GM23338 (cell line): Measurements from ENCODE around the gene CADPS. TPM values are rescaled to one million over a fixed set of nuclear protein-coding genes. Genes with fewer than 3 reads are reported as not detected.

Experiments
- ATAC-seq: fragments of 200-7000 bp; cut with Tn5 transposase; 3 replicates; pipeline ENCODE4 v1.9.1; 2020
- DNase-seq: peaks from one replicate; pipeline ENCODE4 v3.0.0-alpha.2; 2015; ENCODE audit warnings: low spot score
- H2AFZ ChIP-seq: fragments of 200-600 bp; sonication (generic); 2 replicates; pipeline ENCODE4 v1.8.0; 2016; ENCODE audit warnings: antibody characterized with exemption, mild to moderate bottlenecking, moderate library complexity
- H3F3A ChIP-seq: fragments of 200-600 bp; sonication (generic); replicated peaks from 2 replicates; pipeline ENCODE4 v1.8.0; 2017; ENCODE audit warnings: antibody characterized with exemption, mixed run types, low read depth
- H3K27ac ChIP-seq: fragments of 200-600 bp; sonication (generic); 2 replicates; pipeline ENCODE4 v1.6.1; 2016; ENCODE audit warnings: low read depth
- H3K27me3 ChIP-seq: fragments of 200-600 bp; sonication (generic); 2 replicates; pipeline ENCODE4 v1.8.0; 2016; ENCODE audit warnings: mild to moderate bottlenecking, mixed run types, moderate library complexity; ENCODE audit not compliant: insufficient read depth
- H3K36me3 ChIP-seq: fragments of 200-600 bp; sonication (generic); 2 replicates; pipeline ENCODE4 v1.8.0; 2016; ENCODE audit warnings: mild to moderate bottlenecking; ENCODE audit not compliant: insufficient read depth
- H3K4me1 ChIP-seq: fragments of 200-600 bp; sonication (generic); 2 replicates; pipeline ENCODE4 v1.8.0; 2016; ENCODE audit warnings: mild to moderate bottlenecking, moderate library complexity; ENCODE audit not compliant: insufficient read depth
- H3K4me2 ChIP-seq: fragments of 200-600 bp; sonication (generic); 2 replicates; pipeline ENCODE4 v1.7.1; 2017; ENCODE audit warnings: mixed run types
- H3K4me3 ChIP-seq: fragments of 200-600 bp; sonication (generic); 2 replicates; pipeline ENCODE4 v1.6.1; 2016; ENCODE audit warnings: mixed run types
- H3K79me2 ChIP-seq: fragments of 200-600 bp; sonication (generic); replicated peaks from 2 replicates; pipeline ENCODE4 v1.8.0; 2017; ENCODE audit warnings: mild to moderate bottlenecking; ENCODE audit not compliant: insufficient read depth
- H3K9me2 ChIP-seq: fragments of 200-600 bp; sonication (generic); 2 replicates; pipeline ENCODE4 v1.8.0; 2017; ENCODE audit not compliant: insufficient read depth
- H4K20me1 ChIP-seq: fragments of 200-600 bp; sonication (generic); replicated peaks from 2 replicates; pipeline ENCODE4 v1.8.0; 2017; ENCODE audit warnings: mild to moderate bottlenecking; ENCODE audit not compliant: insufficient read depth
- H3K27ac Mint-ChIP-seq: 2 replicates; pipeline ENCODE4 v1.8.0; 2020; ENCODE audit warnings: inconsistent platforms, mild to moderate bottlenecking, moderate library complexity, mixed read lengths
- H3K27me3 Mint-ChIP-seq: 3 replicates; pipeline ENCODE4 v1.8.0; 2022; ENCODE audit warnings: low read depth, mild to moderate bottlenecking, moderate library complexity, mixed read lengths, inconsistent platforms; ENCODE audit not compliant: insufficient read depth, poor library complexity
- H3K36me3 Mint-ChIP-seq: 3 replicates; pipeline ENCODE4 v1.8.0; 2021; ENCODE audit warnings: low read depth, mild to moderate bottlenecking, inconsistent platforms, moderate library complexity, mixed read lengths
- H3K4me1 Mint-ChIP-seq: 3 replicates; pipeline ENCODE4 v1.8.0; 2020; ENCODE audit warnings: mild to moderate bottlenecking, inconsistent platforms, mixed read lengths
- H3K4me3 Mint-ChIP-seq: 3 replicates; pipeline ENCODE4 v1.8.0; 2021; ENCODE audit warnings: moderate library complexity, mild to moderate bottlenecking, inconsistent platforms, mixed read lengths
- H3K9me3 Mint-ChIP-seq: 3 replicates; pipeline ENCODE4 v1.8.0; 2020; ENCODE audit warnings: moderate library complexity, mild to moderate bottlenecking, inconsistent platforms, mixed read lengths
- CREB1 ChIP-seq: fragments of 250-450 bp; sonication (Bioruptor Pico); IDR thresholded peaks from 2 replicates; pipeline ENCODE4 v1.5.0; 2020; ENCODE audit warnings: low read depth, mild to moderate bottlenecking, moderate library complexity
- EZH2 ChIP-seq: fragments of 200-600 bp; sonication (generic); IDR thresholded peaks from one replicate; pipeline ENCODE4 v1.8.0; 2017; ENCODE audit warnings: antibody characterized with exemption, mild to moderate bottlenecking, low read depth; ENCODE audit not compliant: unreplicated experiment
- EZH2phosphoT487 ChIP-seq: fragments of 200-600 bp; sonication (generic); IDR thresholded peaks from one replicate; pipeline ENCODE4 v1.8.1; 2018; ENCODE audit warnings: antibody characterized with exemption; ENCODE audit not compliant: unreplicated experiment
- JUNB ChIP-seq: IDR thresholded peaks from one replicate; pipeline ENCODE4 v1.6.1; 2016; ENCODE audit warnings: antibody characterized with exemption; ENCODE audit not compliant: unreplicated experiment
- POLR2AphosphoS5 ChIP-seq: IDR thresholded peaks from 2 replicates; pipeline ENCODE4 v1.6.1; 2016; ENCODE audit warnings: antibody characterized with exemption, low read depth
- STAT1 ChIP-seq: IDR thresholded peaks from one replicate; pipeline ENCODE4 v1.6.1; 2016; ENCODE audit warnings: antibody characterized with exemption; ENCODE audit not compliant: unreplicated experiment
- ZNF331 ChIP-seq: fragments of 250-450 bp; sonication (Bioruptor Pico); IDR thresholded peaks from 2 replicates; pipeline ENCODE4 v1.5.0; 2020; ENCODE audit warnings: low read depth, mild to moderate bottlenecking, moderate library complexity
- polyA plus RNA-seq: library from polyadenylated mRNA; unstranded; fragments of >200 nt; fragmentation: Nextera tagmentation; extraction: Ambion mirVana; gene quantifications from 2 replicates; pipeline ENCODE4 v1.2.1, GENCODE V29; 2016
- total RNA-seq: library from RNA; depleted of rRNA; stranded (reverse); fragments of >200 nt; shearing (Covaris generic); gene quantifications from 2 replicates; pipeline ENCODE4 v1.2.3, GENCODE V29; 2014
- TF ChIP-seq, protein P1 (sequence below), 2 experiments: fragments of 200-600 bp in 1 of 2; sonication (generic) in 1 of 2; conservative IDR thresholded peaks; 2 replicates each; pipeline versions ENCODE4 v1.5.1 to v1.6.1; 2016 to 2017; ENCODE audit warnings: antibody characterized with exemption in 2 of 2, low read depth in 2 of 2, mild to moderate bottlenecking in 2 of 2, moderate library complexity in 1 of 2
- TF ChIP-seq, protein P2 (sequence below): fragments of 250-450 bp; sonication (Bioruptor Pico); IDR thresholded peaks from 2 replicates; pipeline ENCODE4 v1.5.0; 2020; ENCODE audit warnings: mild to moderate bottlenecking, moderate library complexity
- TF ChIP-seq, protein P3 (sequence below): IDR thresholded peaks from one replicate; pipeline ENCODE4 v1.6.1; 2018; ENCODE audit warnings: antibody characterized with exemption; ENCODE audit not compliant: unreplicated experiment

CADPS gene
- total and polyA plus RNA-seq, 2 experiments from 2014 or later, result 14.7 to 22.0 TPM

DNA sequence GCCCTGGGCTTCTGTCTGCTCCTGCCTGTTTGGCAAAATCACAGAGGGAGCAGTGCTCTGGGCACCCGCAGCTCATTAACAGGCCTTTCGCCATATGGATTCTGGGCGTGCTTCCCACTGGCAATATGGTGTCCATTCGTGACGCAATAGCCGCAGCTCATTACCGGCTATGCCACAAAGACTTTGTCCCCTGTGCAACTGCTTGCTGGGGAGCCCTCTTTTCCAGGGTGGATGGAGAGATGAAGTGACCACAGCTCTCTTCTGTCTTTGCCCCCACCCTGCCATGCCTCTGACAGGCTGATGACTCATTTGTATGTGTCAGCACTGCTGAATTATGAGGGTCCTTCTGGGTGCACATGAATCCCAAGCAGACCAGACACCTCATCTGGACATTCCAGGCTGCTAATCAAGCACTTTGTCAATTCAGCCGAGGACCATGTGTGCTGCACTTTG, 287.6 kb downstream of the CADPS start:
- H2AFZ ChIP-seq, result no peak overlapping the region
- H3K27me3 ChIP-seq, result no peaks in the 10 kb centered on the region
- H3K4me1 ChIP-seq, result no peaks in the 10 kb centered on the region
- H3K79me2 ChIP-seq, result no peaks in the 10 kb centered on the region
- H3K4me3 Mint-ChIP-seq, result no peak overlapping the region
- no peaks in the 10 kb centered on the region for H3F3A ChIP-seq
- no peak for ATAC-seq
- H3K27ac ChIP-seq, result no peak overlapping the region
- no peaks in the 10 kb centered on the region for H3K36me3 Mint-ChIP-seq
- H4K20me1 ChIP-seq, result no peaks in the 10 kb centered on the region
- no peak overlapping the region for H3K27ac Mint-ChIP-seq
- H3K4me3 ChIP-seq, result no peak overlapping the region
- no peak for DNase-seq
- no peaks in the 10 kb centered on the region; the same call in 2 of the 3 replicates for H3K4me1 Mint-ChIP-seq
- H3K9me2 ChIP-seq, result no peaks in the 10 kb centered on the region; the same call in 1 of the 2 replicates
- H3K4me2 ChIP-seq, result no peak overlapping the region
- H3K36me3 ChIP-seq, result no peaks in the 10 kb centered on the region
- H3K9me3 Mint-ChIP-seq, result no peaks in the 10 kb centered on the region
- TF ChIP-seq ZNF331 (CRISPR knock-in tag), result no peak
- TF ChIP-seq EZH2phosphoT487, result no peak
- TF ChIP-seq, protein P1, sequence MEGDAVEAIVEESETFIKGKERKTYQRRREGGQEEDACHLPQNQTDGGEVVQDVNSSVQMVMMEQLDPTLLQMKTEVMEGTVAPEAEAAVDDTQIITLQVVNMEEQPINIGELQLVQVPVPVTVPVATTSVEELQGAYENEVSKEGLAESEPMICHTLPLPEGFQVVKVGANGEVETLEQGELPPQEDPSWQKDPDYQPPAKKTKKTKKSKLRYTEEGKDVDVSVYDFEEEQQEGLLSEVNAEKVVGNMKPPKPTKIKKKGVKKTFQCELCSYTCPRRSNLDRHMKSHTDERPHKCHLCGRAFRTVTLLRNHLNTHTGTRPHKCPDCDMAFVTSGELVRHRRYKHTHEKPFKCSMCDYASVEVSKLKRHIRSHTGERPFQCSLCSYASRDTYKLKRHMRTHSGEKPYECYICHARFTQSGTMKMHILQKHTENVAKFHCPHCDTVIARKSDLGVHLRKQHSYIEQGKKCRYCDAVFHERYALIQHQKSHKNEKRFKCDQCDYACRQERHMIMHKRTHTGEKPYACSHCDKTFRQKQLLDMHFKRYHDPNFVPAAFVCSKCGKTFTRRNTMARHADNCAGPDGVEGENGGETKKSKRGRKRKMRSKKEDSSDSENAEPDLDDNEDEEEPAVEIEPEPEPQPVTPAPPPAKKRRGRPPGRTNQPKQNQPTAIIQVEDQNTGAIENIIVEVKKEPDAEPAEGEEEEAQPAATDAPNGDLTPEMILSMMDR (conservative IDR thresholded peaks at IDR 0.05; ENCODE audit: low read depth in 2 of 2), result no peak
- no peak for TF ChIP-seq POLR2AphosphoS5
- no peak for TF ChIP-seq STAT1
- TF ChIP-seq JUNB, result no peak
- no peak for TF ChIP-seq CREB1 (CRISPR knock-in tag)
- TF ChIP-seq, protein P2, sequence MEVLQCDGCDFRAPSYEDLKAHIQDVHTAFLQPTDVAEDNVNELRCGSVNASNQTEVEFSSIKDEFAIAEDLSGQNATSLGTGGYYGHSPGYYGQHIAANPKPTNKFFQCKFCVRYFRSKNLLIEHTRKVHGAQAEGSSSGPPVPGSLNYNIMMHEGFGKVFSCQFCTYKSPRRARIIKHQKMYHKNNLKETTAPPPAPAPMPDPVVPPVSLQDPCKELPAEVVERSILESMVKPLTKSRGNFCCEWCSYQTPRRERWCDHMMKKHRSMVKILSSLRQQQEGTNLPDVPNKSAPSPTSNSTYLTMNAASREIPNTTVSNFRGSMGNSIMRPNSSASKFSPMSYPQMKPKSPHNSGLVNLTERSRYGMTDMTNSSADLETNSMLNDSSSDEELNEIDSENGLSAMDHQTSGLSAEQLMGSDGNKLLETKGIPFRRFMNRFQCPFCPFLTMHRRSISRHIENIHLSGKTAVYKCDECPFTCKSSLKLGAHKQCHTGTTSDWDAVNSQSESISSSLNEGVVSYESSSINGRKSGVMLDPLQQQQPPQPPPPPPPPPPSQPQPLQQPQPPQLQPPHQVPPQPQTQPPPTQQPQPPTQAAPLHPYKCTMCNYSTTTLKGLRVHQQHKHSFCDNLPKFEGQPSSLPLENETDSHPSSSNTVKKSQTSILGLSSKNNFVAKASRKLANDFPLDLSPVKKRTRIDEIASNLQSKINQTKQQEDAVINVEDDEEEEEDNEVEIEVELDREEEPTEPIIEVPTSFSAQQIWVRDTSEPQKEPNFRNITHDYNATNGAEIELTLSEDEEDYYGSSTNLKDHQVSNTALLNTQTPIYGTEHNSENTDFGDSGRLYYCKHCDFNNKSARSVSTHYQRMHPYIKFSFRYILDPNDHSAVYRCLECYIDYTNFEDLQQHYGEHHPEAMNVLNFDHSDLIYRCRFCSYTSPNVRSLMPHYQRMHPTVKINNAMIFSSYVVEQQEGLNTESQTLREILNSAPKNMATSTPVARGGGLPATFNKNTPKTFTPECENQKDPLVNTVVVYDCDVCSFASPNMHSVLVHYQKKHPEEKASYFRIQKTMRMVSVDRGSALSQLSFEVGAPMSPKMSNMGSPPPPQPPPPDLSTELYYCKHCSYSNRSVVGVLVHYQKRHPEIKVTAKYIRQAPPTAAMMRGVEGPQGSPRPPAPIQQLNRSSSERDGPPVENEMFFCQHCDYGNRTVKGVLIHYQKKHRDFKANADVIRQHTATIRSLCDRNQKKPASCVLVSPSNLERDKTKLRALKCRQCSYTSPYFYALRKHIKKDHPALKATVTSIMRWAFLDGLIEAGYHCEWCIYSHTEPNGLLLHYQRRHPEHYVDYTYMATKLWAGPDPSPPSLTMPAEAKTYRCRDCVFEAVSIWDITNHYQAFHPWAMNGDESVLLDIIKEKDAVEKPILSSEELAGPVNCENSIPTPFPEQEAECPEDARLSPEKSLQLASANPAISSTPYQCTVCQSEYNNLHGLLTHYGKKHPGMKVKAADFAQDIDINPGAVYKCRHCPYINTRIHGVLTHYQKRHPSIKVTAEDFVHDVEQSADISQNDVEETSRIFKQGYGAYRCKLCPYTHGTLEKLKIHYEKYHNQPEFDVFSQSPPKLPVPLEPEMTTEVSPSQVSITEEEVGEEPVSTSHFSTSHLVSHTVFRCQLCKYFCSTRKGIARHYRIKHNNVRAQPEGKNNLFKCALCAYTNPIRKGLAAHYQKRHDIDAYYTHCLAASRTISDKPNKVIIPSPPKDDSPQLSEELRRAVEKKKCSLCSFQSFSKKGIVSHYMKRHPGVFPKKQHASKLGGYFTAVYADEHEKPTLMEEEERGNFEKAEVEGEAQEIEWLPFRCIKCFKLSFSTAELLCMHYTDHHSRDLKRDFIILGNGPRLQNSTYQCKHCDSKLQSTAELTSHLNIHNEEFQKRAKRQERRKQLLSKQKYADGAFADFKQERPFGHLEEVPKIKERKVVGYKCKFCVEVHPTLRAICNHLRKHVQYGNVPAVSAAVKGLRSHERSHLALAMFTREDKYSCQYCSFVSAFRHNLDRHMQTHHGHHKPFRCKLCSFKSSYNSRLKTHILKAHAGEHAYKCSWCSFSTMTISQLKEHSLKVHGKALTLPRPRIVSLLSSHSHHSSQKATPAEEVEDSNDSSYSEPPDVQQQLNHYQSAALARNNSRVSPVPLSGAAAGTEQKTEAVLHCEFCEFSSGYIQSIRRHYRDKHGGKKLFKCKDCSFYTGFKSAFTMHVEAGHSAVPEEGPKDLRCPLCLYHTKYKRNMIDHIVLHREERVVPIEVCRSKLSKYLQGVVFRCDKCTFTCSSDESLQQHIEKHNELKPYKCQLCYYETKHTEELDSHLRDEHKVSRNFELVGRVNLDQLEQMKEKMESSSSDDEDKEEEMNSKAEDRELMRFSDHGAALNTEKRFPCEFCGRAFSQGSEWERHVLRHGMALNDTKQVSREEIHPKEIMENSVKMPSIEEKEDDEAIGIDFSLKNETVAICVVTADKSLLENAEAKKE, result no peak
- TF ChIP-seq, protein P3, sequence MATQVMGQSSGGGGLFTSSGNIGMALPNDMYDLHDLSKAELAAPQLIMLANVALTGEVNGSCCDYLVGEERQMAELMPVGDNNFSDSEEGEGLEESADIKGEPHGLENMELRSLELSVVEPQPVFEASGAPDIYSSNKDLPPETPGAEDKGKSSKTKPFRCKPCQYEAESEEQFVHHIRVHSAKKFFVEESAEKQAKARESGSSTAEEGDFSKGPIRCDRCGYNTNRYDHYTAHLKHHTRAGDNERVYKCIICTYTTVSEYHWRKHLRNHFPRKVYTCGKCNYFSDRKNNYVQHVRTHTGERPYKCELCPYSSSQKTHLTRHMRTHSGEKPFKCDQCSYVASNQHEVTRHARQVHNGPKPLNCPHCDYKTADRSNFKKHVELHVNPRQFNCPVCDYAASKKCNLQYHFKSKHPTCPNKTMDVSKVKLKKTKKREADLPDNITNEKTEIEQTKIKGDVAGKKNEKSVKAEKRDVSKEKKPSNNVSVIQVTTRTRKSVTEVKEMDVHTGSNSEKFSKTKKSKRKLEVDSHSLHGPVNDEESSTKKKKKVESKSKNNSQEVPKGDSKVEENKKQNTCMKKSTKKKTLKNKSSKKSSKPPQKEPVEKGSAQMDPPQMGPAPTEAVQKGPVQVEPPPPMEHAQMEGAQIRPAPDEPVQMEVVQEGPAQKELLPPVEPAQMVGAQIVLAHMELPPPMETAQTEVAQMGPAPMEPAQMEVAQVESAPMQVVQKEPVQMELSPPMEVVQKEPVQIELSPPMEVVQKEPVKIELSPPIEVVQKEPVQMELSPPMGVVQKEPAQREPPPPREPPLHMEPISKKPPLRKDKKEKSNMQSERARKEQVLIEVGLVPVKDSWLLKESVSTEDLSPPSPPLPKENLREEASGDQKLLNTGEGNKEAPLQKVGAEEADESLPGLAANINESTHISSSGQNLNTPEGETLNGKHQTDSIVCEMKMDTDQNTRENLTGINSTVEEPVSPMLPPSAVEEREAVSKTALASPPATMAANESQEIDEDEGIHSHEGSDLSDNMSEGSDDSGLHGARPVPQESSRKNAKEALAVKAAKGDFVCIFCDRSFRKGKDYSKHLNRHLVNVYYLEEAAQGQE, result no peak
- TF ChIP-seq EZH2, result no peak
- H3K27me3 Mint-ChIP-seq, result no peaks in the 10 kb centered on the region
